Pancreas (tissue), 10 donors: ENCODE measurements around the gene C17orf100. TPM values are rescaled to one million over a fixed set of nuclear protein-coding genes. Genes with fewer than 3 reads are reported as not detected.

Experiments used
- ATAC-seq, 4 donors: fragments of 200-7000 bp; cut with Tn5 transposase; one replicate each; pipeline versions ENCODE4 v1.8.0 to v1.9.1; 2020; ENCODE audit warnings: mild to moderate bottlenecking in 4 of 4, moderate library complexity in 4 of 4
- DNase-seq, 6 donors: peaks; one replicate each; pipeline ENCODE4 v3.0.0-alpha.2; 2020
- FAIRE-seq: peaks from 2 replicates; lab custom pipeline; 2012; peaks lifted over from hg19 to GRCh38; lab: Jason Lieb, UNC
- H3K27ac ChIP-seq, 4 donors: fragments of 200-600 bp; sonication (generic); 1 replicate in 3 of 4; 2 replicates in 1 of 4; pipeline versions ENCODE4 v1.5.0 to v1.8.0; 2020
- H3K27me3 ChIP-seq, 4 donors: fragments of 200-600 bp; one replicate each; pipeline ENCODE4 v1.8.0; 2021
- H3K36me3 ChIP-seq, 3 donors: fragments of 200-600 bp; sonication (generic) in 1 of 3; one replicate each; pipeline versions ENCODE4 v1.5.0 to v1.8.0; 2020 to 2021
- H3K4me1 ChIP-seq, 3 donors: fragments of 200-600 bp; one replicate each; pipeline ENCODE4 v1.8.0; 2021
- H3K4me3 ChIP-seq, 4 donors: fragments of 200-600 bp; sonication (generic) in 2 of 4; one replicate each; pipeline versions ENCODE4 v1.5.0 to v1.8.0; 2020 to 2021
- H3K9me3 ChIP-seq, 4 donors: fragments of 200-600 bp; one replicate each; pipeline ENCODE4 v1.8.0; 2021
- CTCF ChIP-seq, 4 donors: fragments of 200-600 bp; sonication (generic) in 3 of 4; IDR thresholded peaks; one replicate each; pipeline versions ENCODE4 v1.5.0 to v1.8.0; 2021; ENCODE audit warnings: antibody characterized with exemption in 4 of 4
- WGBS, 2 donors: extraction: QIAGEN DNeasy Blood & Tissue Kit; methylation state at CpG; one replicate each; pipeline ENCODE4 v1.1.7; 2013; 5-methylcytosine and 5-hydroxymethylcytosine counted together
- intact Hi-C, 3 donors: fragments of 100-400 bp; cut with DNase I; formaldehyde crosslinking; loops; one replicate each; pipeline versions ENCODE4 v1.11.1 to v1.14.2; 2022
- polyA plus RNA-seq, 2 donors: library from polyadenylated mRNA; stranded (reverse); fragments of 200-250 nt; gene quantifications; one replicate each; pipeline ENCODE4 v1.2.3, GENCODE V29; 2013
- total RNA-seq, 6 donors: library from RNA; stranded (reverse); fragmentation: NEBNext Ultra II Directional in 4 of 6; extraction: Animal tissue kit (Norgen Biotek cat#: 25700) in 4 of 6; gene quantifications; one replicate each; pipeline versions ENCODE4 v1.2.1 to v1.2.4, GENCODE V29; 2021 to 2023
- donor health status: healthy with polysubstance abuse.
- donor health status: DM: no; HTN: no; CAD: no; lungs with moderate emphysema.
- donor health status: DM: no; HTN: no; CAD: no.
- donor health status: control.
- donor health status: control.
- donor health status: Bipolar disorder and iron deficiency.
- donor health status: DM: yes; HTN: yes; CAD: no.
- donor health status: DM: no; HTN: no; CAD: no.
- donor health status: DM: no; HTN: no; CAD: no.
- donor health status: DM: yes; HTN: yes; CAD: no.

The C17orf100 gene
- total and polyA plus RNA-seq, 8 donors, result 0.91 to 5.8 (median 2.4) TPM

DNA sequence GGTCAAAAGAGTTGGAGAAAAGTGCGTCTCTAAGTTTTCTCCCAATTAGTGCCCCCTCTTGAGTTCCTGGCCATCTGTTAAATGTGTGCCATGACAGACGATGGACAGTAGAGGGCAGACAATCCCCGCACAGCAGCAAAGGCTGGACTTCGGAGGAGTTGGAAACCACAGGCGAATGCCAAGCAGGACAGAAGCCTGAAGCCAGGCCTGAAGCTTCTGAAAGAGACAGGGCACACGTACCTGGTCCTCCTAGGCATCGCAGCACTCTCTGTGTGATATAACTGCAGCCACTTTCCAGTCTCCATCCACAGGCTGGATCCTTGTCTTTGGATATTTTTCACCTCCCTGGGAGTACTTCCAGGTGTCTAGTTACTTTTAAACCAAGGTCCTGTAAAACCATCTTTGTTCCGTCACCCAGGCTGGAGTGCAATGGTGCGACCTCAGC, 14.5 kb downstream of the C17orf100 start:
- FAIRE-seq (no peak), ATAC-seq (peak; percentile 96 to 100 (median 99)), DNase-seq (peak; percentile 60 to 85 (median 70))
- 4 to 5% methylated on average over 9 of the region's 9 CpGs for WGBS, 2 donors
- Histone ChIP-seq H3K27ac (no peak overlapping the region), H3K4me1 (peaks cover 0 to 5% (median 0%) of the 10 kb centered on the region in 3 donors), H3K4me3 (no peak overlapping the region), H3K9me3 (no peaks in the 10 kb centered on the region), H3K27me3 (no peaks in the 10 kb centered on the region), H3K36me3 (no peaks in the 10 kb centered on the region)
- TF ChIP-seq CTCF (IDR thresholded peaks at IDR 0.05), result peak; percentile 65 to 82 (median 67)
- intact Hi-C loops, result loop anchor here in 2 of 3 donors (10.0 kb wide), 2 partner anchors 179 to 339 kb away; no protein-coding TSS in a partner anchor

- FAIRE-seq, result no peak
- H3K9me3 ChIP-seq, result no peaks in the 10 kb centered on the region
Measured at GRCh38 chr17:6666557-6666956, 15.0 kb downstream of the C17orf100 start.

DNA sequence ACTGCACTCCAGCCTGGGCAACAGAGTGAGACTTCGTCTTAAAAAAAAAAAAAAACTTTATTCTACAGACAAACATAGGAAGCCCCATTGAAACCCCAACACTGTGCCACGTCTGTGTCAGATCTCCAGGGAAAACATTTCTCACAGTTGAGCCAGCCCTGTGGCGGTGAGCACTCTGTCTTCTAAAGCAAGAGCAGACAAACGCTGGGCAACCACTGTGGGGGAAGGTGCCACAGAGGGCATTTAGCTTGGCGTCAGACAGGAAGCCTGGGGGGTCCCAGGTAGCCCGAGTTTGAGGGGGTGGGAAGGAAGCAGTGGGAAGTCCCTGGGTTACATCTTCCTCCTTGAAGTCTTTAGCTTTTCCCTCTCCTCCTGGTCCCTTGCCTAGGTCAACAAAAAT, 16.0 kb downstream of the C17orf100 start:
- FAIRE-seq (no peak), DNase-seq (no peak), ATAC-seq (no peak)
- no peaks in the 10 kb centered on the region for H3K27me3 ChIP-seq
- no peaks in the 10 kb centered on the region for H3K36me3 ChIP-seq
- no peak for TF ChIP-seq CTCF (IDR thresholded peaks at IDR 0.05)
- H3K4me3 ChIP-seq, result no peak overlapping the region
- intact Hi-C loops, result loop anchor here in 2 of 3 donors (10.0 kb wide), 2 partner anchors 177 to 337 kb away; no protein-coding TSS in a partner anchor
- H3K4me1 ChIP-seq, result peaks cover 0 to 5% (median 0%) of the 10 kb centered on the region in 3 donors
- H3K9me3 ChIP-seq, result no peaks in the 10 kb centered on the region
- 65 to 81% methylated on average over 6 of the region's 6 CpGs for WGBS, 2 donors
- no peak overlapping the region for H3K27ac ChIP-seq

More at GRCh38 chr17:6666557-6666956, 15.0 kb downstream of the C17orf100 start:
- 77 to 79% methylated on average over 6 of the region's 6 CpGs for WGBS, 2 donors
- no peak for TF ChIP-seq CTCF (IDR thresholded peaks at IDR 0.05)
- Histone ChIP-seq H3K27me3 (no peaks in the 10 kb centered on the region), H3K4me3 (no peak overlapping the region), H3K36me3 (no peaks in the 10 kb centered on the region), H3K4me1 (peaks cover 0 to 5% (median 0%) of the 10 kb centered on the region in 3 donors), H3K27ac (no peak overlapping the region)
- ATAC-seq (no peak), DNase-seq (no peak)
- intact Hi-C loops, result loop anchor here in 2 of 3 donors (10.0 kb wide), 2 partner anchors 178 to 338 kb away; no protein-coding TSS in a partner anchor

DNA sequence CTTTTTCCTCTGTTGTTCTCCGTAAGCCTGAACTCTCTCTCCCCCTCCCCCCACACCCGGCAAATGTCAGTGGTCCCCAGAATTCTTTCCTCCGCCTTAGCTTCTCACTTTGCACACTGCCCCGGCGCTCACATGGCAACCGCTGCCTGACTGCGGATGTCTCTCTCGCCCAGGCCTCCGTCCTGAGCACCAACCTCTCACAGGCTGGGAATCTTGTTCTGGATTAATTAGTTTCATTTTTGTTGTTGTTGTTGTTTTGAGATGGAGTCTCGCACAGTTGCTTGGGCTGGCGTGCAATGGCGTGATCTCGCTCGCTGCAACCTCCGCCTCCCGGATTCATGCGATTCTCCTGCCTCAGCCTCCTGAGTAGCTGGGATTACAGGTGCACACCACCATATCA, 16.7 kb downstream of the C17orf100 start:
- H3K27me3 ChIP-seq, result no peaks in the 10 kb centered on the region
- H3K36me3 ChIP-seq, result no peaks in the 10 kb centered on the region
- DNase-seq (no peak), ATAC-seq (no peak), FAIRE-seq (no peak)
- intact Hi-C loops, result loop anchor here in 2 of 3 donors (10.0 kb wide), 2 partner anchors 177 to 337 kb away; no protein-coding TSS in a partner anchor
- 86 to 93% methylated on average over 17 of the region's 17 CpGs for WGBS, 2 donors
- no peaks in the 10 kb centered on the region for H3K9me3 ChIP-seq
- H3K4me1 ChIP-seq, result peaks cover 0 to 5% (median 0%) of the 10 kb centered on the region in 3 donors
- no peak for TF ChIP-seq CTCF (IDR thresholded peaks at IDR 0.05)
- no peak overlapping the region for H3K4me3 ChIP-seq
- no peak overlapping the region for H3K27ac ChIP-seq
